PFSK-1 (cell line): ENCODE measurements around the gene MAS1.

Experiments
- FOXP2 ChIP-seq: optimal IDR thresholded peaks from 2 replicates; pipeline ENCODE3; 2011; ENCODE audit warnings: borderline replicate concordance, control low read depth, inconsistent platforms; ENCODE audit not compliant: insufficient read depth; ENCODE audit errors: extremely low read length, extremely low read depth
- POLR2AphosphoS5 ChIP-seq: IDR thresholded peaks from 2 replicates; pipeline ENCODE4 v1.6.1; 2012; ENCODE audit warnings: low read depth, mild to moderate bottlenecking, control low read depth, low read length, moderate library complexity
- REST ChIP-seq, 2 experiments: IDR thresholded peaks; 2 replicates each; pipeline versions ENCODE4 v1.6.1 to v1.8.0; 2011 to 2012; ENCODE audit warnings: low read depth in 2 of 2, low read length in 2 of 2, control low read depth in 1 of 2, inconsistent platforms in 1 of 2, mild to moderate bottlenecking in 1 of 2, moderate library complexity in 1 of 2; ENCODE audit not compliant: insufficient read depth in 1 of 2
- SIN3A ChIP-seq: IDR thresholded peaks from 2 replicates; pipeline ENCODE4 v1.6.1; 2012; ENCODE audit warnings: mild to moderate bottlenecking, low read length, moderate library complexity, borderline replicate concordance; ENCODE audit not compliant: insufficient read depth
- TAF1 ChIP-seq: IDR thresholded peaks from 2 replicates; pipeline ENCODE4 v1.6.1; 2012; ENCODE audit warnings: low read length, control low read depth, borderline replicate concordance; ENCODE audit not compliant: insufficient read depth

The MAS1 gene

GRCh38 chr6:159913862-159914564 is 23.2 kb downstream of the MAS1 start:
- TF ChIP-seq SIN3A, result no peak
- no peak for TF ChIP-seq TAF1
- TF ChIP-seq FOXP2, result no peak
- no peak for TF ChIP-seq REST (IDR thresholded peaks at IDR 0.05; ENCODE audit: insufficient read depth in 1 of 2, low read depth in 2 of 2, low read length in 2 of 2)
- TF ChIP-seq POLR2AphosphoS5, result no peak

- TF ChIP-seq POLR2AphosphoS5 (no peak), FOXP2 (no peak), SIN3A (no peak), REST (IDR thresholded peaks at IDR 0.05; ENCODE audit: insufficient read depth in 1 of 2, low read depth in 2 of 2, low read length in 2 of 2) (no peak)
Measured at GRCh38 chr6:159914565-159914923, 23.8 kb downstream of the MAS1 start.

GRCh38 chr6:159915397-159915796 is 24.6 kb downstream of the MAS1 start:
- no peak for TF ChIP-seq TAF1
- TF ChIP-seq REST (IDR thresholded peaks at IDR 0.05; ENCODE audit: insufficient read depth in 1 of 2, low read depth in 2 of 2, low read length in 2 of 2), result no peak
- no peak for TF ChIP-seq FOXP2
- no peak for TF ChIP-seq POLR2AphosphoS5
- TF ChIP-seq SIN3A, result no peak

GRCh38 chr6:159916237-159916636 is 25.4 kb downstream of the MAS1 start:
- TF ChIP-seq FOXP2, result no peak

GRCh38 chr6:159916752-159917151 is 26.0 kb downstream of the MAS1 start:
- TF ChIP-seq SIN3A, result no peak
- TF ChIP-seq REST (IDR thresholded peaks at IDR 0.05; ENCODE audit: insufficient read depth in 1 of 2, low read depth in 2 of 2, low read length in 2 of 2), result no peak
- TF ChIP-seq TAF1, result no peak
- no peak for TF ChIP-seq FOXP2
- no peak for TF ChIP-seq POLR2AphosphoS5
